Measurements from ENCODE around the gene COL23A1. TPM values are rescaled to one million over a fixed set of nuclear protein-coding genes. Genes with fewer than 3 reads are reported as not detected.

COL23A1 gene
- total RNA-seq, 2 experiments from 2014 or later, result 0.10 to 0.18 TPM

DNA sequence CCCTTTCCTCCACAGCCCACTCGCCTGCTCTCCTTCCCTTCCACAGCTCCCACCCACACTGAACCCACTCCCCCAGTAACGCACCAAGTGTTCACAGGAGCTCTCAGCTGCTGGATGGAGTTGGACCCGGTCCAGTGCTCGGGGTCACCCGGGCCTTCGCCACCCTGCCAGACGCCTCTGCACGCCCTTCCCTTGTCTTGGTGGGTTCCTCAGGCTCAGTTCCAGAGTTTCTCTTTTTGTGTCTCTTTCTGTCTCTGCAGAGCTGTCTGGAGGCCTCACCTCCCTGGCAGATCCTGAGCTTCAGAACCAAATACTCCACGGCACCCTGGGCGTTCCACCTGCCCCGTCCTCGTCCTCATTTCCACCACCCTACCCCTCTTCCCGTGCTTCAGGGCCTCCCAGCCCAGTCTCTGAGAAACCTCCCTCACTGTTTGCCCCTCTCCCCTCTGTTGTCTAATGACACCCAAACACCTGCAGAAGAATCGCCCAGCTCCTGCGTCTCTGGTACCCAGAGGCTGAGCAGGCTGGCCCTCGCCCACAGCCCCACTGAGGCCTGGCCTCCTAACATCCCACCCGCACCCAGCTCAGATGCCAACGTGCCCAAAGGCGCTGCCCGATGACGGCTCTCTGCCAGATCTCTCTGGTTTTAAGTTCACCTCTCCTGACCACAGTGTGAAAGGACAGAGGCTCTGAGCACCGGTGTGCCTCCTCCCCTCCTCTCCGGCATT is 74.3 kb downstream of the COL23A1 start:
- ChIA-PET CTCF (no interaction called here), POLR2A (no interaction called here)
- Mint-ChIP-seq H3K4me1 (no peaks in the 10 kb centered on the region), H3K27ac (no peak overlapping the region), H3K36me3 (ENCODE audit: low read depth) (no peaks in the 10 kb centered on the region), H3K9me3 (peaks cover 6% of the 10 kb centered on the region), H3K4me3 (no peak overlapping the region), H3K27me3 (no peaks in the 10 kb centered on the region)
- no peak for DNase-seq

DNA sequence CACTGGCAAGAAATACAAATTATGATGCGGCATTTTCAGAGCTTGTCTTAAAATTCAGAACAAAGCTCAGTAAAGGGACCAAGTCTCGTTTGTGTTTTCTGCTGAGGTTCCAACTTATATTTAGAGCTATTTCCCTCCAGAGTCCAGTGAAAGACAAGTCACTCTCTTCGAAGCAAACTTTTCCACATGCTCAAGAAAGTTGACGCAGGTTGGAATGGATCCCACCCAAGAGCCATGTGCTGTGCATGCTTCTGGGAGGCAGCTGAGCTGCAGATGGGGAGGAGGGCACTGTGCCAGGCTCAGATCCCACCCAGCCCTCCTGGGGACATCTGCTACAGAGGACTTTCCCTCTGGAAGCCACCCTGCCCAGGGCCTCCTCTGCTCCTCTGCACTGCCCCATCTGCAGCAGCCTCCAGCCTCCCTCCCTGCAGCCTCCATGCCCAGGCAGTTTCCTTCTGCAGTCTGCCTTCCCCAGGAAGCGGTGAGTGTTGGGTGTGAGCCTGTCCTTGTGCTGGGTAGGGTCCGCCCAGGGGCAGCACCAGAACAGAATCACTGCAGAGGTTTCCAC is 75.3 kb downstream of the COL23A1 start:
- no peak overlapping the region for H3K4me3 Mint-ChIP-seq
- ChIA-PET CTCF (no interaction called here), POLR2A (no interaction called here)
- H3K4me1 Mint-ChIP-seq, result no peaks in the 10 kb centered on the region
- H3K27ac Mint-ChIP-seq, result no peak overlapping the region
- peaks cover 5% of the 10 kb centered on the region for H3K9me3 Mint-ChIP-seq
- DNase-seq, result no peak
- H3K36me3 Mint-ChIP-seq (ENCODE audit: low read depth), result no peaks in the 10 kb centered on the region
- H3K27me3 Mint-ChIP-seq, result no peaks in the 10 kb centered on the region

DNA sequence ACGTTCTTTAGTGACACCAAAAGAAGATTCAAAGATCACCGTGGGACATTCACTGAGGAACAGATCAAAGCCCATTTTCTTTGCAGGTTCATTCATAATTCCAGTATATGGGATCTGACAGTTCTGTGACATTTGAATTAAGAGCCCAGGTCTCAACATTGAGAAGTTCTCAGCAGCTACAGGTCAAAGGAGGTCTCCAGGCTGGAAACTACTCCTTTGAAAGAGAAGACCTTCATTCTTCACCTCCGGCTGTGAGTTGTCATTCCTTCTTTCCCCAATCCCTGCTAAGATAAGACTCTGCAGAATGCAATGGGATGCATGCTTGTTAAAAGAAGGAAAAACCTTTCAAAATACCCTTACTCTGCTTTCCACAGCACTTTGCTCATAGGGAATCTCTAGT is 79.0 kb downstream of the COL23A1 start:
- POLR2A ChIA-PET, result no interaction called here
- no peak for DNase-seq
- no peaks in the 10 kb centered on the region for H3K27me3 Mint-ChIP-seq
- no peak overlapping the region for H3K27ac Mint-ChIP-seq
- H3K4me3 Mint-ChIP-seq, result no peak overlapping the region
- CTCF ChIA-PET, result no interaction called here
- H3K9me3 Mint-ChIP-seq, result no peaks in the 10 kb centered on the region
- H3K36me3 Mint-ChIP-seq (ENCODE audit: low read depth), result no peaks in the 10 kb centered on the region
- H3K4me1 Mint-ChIP-seq, result no peaks in the 10 kb centered on the region

DNA sequence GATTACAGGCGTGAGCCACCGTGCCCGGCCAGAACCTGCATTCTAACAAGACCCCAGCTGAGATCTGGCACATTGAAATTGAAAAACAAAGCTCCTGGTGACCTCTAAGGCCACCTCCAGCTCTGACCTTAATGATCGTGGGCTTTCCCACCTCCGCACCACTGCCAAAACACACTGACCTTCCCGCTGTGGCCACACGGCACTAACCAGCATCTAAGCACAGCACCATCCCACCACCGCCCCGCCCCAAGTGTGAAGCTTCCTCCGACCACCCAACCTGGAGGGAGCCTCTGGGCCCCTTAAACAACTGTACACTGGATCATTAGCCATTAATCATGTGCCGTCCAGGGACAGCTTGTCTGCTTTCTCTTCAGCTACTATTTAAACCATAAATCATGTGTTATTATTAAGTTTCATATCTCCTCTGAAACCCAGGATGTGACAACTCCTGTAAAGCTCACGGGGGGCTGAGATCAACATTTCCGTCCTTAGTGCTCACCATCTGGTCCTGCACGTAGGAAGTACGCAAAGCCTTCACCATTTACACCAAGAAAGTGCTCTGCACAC is 80.6 kb downstream of the COL23A1 start:
- H3K4me3 Mint-ChIP-seq, result no peak overlapping the region
- H3K27me3 Mint-ChIP-seq, result no peaks in the 10 kb centered on the region
- POLR2A ChIA-PET, result no interaction called here
- no peak for DNase-seq
- CTCF ChIA-PET, result no interaction called here
- no peaks in the 10 kb centered on the region for H3K36me3 Mint-ChIP-seq (ENCODE audit: low read depth)
- H3K9me3 Mint-ChIP-seq, result no peaks in the 10 kb centered on the region
- H3K27ac Mint-ChIP-seq, result no peak overlapping the region
- no peaks in the 10 kb centered on the region for H3K4me1 Mint-ChIP-seq

DNA sequence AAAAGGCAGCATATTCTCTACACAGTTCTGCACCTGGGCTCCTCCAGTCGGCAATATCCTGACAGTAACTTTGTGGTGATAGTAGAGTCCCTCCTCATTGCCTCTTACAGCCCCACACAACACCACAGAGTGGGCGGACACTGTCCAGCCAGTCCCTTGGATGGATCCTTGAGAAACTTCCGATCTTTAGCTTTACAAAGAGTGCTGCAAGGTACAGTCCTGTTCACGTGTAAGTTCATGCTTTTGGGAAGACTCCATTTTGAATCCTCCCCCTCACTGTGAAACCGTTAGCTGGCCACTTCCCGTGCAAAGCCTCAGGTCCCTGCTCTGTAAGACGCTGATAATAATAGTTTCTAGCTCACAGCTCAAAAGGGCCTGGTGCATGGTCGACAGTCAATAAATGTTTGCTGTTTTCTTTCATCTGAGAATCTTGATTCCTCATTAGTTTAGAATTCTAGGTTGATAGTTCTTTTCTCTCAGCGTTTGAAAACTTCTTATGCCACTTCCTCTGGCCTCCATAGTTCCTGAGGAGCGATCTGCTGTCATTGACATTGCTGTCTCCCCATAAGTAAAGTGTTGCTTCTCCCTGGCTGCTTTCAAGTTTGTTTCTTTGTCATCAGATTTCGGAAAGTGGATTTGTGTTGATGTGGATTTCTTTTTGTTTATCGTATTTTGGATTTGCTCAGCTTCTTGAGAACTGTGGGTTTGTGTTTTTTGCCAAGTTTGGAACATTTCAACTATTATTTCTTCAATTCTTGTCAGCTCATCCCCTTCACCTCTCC is 82.9 kb downstream of the COL23A1 start:
- ChIA-PET CTCF (no interaction called here), POLR2A (no interaction called here)
- no peak overlapping the region for H3K27ac Mint-ChIP-seq
- no peaks in the 10 kb centered on the region for H3K4me1 Mint-ChIP-seq
- no peaks in the 10 kb centered on the region for H3K9me3 Mint-ChIP-seq
- H3K27me3 Mint-ChIP-seq, result no peaks in the 10 kb centered on the region
- no peak overlapping the region for H3K4me3 Mint-ChIP-seq
- H3K36me3 Mint-ChIP-seq (ENCODE audit: low read depth), result no peaks in the 10 kb centered on the region
- DNase-seq, result no peak

DNA sequence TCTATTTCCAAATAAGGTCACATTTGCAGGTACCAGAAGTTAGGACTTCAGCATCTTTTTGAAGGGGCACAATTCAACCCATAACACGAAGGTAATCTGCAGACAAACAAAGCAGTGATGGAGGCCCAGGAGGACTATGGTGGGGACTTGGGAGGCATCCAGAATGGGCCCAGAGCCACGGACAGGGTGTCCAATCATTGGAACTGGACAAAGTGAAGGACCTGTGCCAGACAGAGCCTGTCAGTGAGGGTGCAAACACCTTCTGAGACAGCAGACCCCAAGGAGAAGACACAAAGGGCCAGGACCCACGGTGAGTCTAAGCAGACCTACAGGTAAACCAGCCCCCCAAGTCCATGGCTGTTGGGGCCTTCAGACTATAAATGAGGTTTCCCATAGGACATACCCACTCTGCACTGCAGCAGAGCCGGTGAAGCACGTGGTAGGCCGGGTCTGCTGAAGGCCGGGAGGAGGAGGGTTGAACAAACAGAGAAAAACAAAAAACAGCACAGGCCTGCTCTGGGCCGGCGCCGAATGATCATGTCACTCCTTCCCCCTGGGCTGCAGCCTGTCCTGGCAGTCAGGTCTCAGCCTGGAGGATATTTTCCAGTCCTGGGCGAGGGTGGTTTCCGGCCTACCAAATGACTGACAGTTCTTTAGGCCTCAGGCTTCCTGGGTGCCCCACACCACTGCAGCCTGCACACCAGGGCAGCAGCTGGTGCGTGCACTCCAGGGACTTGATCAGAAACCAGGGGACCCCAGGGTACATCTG is 84.4 kb downstream of the COL23A1 start:
- no peaks in the 10 kb centered on the region for H3K9me3 Mint-ChIP-seq

DNA sequence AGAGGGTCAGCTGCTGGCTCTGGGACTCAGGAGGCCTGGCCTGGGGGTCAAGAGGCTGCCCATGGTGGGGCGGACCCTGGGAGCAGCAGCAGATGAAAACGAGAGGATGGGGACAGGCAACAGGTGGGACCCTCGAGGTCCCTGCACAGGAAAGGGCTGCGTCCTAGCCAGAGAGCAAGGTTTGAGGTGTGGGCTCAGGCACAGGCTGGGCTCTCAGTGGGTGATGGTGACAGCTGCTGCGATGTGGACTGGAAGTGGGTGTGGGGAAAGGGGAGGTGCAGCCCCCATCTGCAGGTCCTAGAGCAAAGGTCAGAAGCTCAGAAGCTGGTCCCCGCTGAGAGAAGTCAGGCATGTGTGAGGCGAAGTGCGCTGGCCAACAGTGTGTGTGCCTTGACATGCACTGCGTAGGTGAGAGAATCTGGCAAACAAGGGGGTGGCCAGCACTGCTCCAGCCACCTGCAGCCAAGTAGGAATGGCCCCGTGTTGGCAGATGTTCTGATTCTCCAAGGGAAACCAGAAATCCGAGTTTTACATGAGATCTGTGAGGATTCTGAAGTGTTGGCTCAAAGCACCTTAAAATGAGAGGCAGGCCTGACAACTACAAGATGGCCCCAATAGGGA is 85.7 kb downstream of the COL23A1 start:
- no peak for DNase-seq
- no peaks in the 10 kb centered on the region for H3K36me3 Mint-ChIP-seq (ENCODE audit: low read depth)
- H3K4me1 Mint-ChIP-seq, result no peaks in the 10 kb centered on the region
- ChIA-PET CTCF (no interaction called here), POLR2A (no interaction called here)
- H3K9me3 Mint-ChIP-seq, result no peaks in the 10 kb centered on the region
- no peaks in the 10 kb centered on the region for H3K27me3 Mint-ChIP-seq
- no peak overlapping the region for H3K27ac Mint-ChIP-seq
- no peak overlapping the region for H3K4me3 Mint-ChIP-seq

More for the DNA sequence above, 84.4 kb downstream of the COL23A1 start:
- Mint-ChIP-seq H3K36me3 (ENCODE audit: low read depth) (no peaks in the 10 kb centered on the region), H3K4me1 (no peaks in the 10 kb centered on the region), H3K4me3 (no peak overlapping the region), H3K27me3 (no peaks in the 10 kb centered on the region), H3K27ac (no peak overlapping the region)
- no peak for DNase-seq
- ChIA-PET POLR2A (no interaction called here), CTCF (no interaction called here)

DNA sequence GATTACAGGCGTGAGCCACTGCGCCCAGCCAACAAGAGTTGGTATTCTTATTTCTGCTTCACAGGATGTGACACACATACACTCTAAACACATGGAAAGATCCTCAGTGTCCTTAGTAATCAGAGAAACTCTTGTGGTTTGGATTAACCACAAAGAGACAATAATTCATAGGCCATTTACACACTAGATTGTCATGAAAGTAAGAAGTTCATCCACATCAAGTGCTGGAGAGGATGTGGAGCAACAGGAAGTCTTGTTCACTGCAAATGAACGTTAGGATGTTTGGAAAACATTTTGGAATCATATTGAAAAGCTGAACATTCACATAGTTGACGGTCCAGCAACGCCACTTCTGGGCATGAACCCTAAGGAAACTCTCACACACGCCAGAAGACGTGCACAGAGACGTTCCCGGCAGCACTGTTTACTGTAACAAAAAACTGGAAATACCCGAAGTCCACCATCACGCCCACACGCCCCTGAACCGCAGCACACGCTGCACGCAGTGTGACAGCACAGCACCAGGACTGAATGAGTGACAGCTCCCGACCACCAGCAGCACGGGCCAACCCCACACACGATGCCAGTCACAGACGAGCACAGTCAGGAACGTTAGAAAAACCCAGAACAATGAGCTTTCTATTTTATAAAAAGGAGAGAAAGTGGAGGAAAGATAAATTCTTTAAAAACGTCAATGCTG is 87.6 kb downstream of the COL23A1 start:
- CTCF ChIA-PET, result no interaction called here
- H3K4me1 Mint-ChIP-seq, result no peaks in the 10 kb centered on the region
- H3K27me3 Mint-ChIP-seq, result peaks cover under 1% of the 10 kb centered on the region
- H3K36me3 Mint-ChIP-seq (ENCODE audit: low read depth), result no peaks in the 10 kb centered on the region
- no peak overlapping the region for H3K4me3 Mint-ChIP-seq
- no peaks in the 10 kb centered on the region for H3K9me3 Mint-ChIP-seq
- POLR2A ChIA-PET, result no interaction called here
- no peak overlapping the region for H3K27ac Mint-ChIP-seq
- DNase-seq, result no peak

DNA sequence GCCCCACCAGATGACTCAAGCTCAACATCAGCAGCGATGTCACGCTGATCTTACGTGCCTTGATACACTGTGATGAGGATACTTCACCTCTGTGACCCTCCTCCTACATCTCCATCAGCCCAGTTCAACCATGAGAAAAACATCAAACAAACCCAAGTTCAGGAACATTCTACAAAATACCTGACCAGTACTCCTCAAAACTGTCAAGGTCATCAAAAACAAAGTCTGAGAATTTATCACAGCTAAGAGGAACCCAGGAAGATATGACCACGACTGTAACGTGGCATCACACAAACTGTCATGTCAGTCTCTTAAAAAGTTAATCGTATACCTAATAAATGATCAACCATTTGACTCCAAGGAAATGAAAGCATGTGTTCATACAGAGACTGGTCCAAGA is 90.8 kb downstream of the COL23A1 start:
- ChIA-PET POLR2A (no interaction called here), CTCF (no interaction called here)
- H3K4me3 Mint-ChIP-seq, result no peak overlapping the region
- no peaks in the 10 kb centered on the region for H3K36me3 Mint-ChIP-seq (ENCODE audit: low read depth)
- DNase-seq, result no peak
- peaks cover 4% of the 10 kb centered on the region for H3K27me3 Mint-ChIP-seq
- no peak overlapping the region for H3K27ac Mint-ChIP-seq
- H3K9me3 Mint-ChIP-seq, result no peaks in the 10 kb centered on the region
- H3K4me1 Mint-ChIP-seq, result no peaks in the 10 kb centered on the region

DNA sequence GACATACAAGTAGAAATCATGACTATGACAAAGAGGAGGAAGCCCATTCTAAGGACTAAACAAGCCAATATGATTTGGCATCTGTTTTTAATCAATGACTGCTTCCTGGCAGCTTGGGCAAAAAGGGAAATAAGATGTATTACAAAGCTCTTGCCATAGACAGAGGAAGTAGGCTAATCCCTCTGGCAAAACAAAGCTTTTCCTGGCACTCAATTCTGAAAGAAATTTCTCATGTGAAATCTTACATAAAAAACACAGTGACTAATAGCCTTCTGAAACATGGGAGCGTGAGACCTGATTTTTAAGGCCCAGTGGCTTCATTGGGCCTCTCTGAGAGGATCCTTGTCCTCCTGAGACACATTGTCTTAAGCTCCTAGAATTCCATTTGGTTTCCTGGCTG is 93.6 kb downstream of the COL23A1 start:
- Mint-ChIP-seq H3K4me3 (no peak overlapping the region), H3K36me3 (ENCODE audit: low read depth) (no peaks in the 10 kb centered on the region), H3K9me3 (no peaks in the 10 kb centered on the region), H3K27ac (no peak overlapping the region), H3K27me3 (peaks cover 4% of the 10 kb centered on the region), H3K4me1 (no peaks in the 10 kb centered on the region)
- ChIA-PET POLR2A (no interaction called here), CTCF (interaction anchor here (1.5 kb wide), 1 partner anchor 36 kb away, joined by 5 read pairs; no protein-coding TSS in a partner anchor)
- no peak for DNase-seq

DNA sequence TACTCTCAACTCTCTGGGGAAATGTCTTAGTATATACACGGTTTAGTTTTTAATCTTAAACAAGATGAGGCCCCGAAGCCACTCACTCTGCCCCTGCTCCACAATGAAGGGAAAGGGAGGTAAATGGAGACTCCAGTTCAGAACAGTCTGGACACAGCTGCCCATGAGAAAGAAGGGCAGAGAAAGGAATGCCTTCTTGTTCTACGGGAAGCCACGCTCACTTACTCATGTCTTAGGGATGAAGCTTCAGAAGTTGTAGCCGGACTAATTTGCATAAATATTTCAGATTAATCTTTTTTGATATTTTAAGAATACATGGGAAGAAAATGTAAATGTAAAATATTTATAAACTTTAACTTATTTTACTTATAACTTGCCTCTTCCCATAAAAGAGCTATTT is 94.0 kb downstream of the COL23A1 start:
- no peaks in the 10 kb centered on the region for H3K36me3 Mint-ChIP-seq (ENCODE audit: low read depth)
- no peaks in the 10 kb centered on the region for H3K9me3 Mint-ChIP-seq
- no peak overlapping the region for H3K27ac Mint-ChIP-seq
- H3K4me3 Mint-ChIP-seq, result no peak overlapping the region
- ChIA-PET CTCF (interaction anchor here (1.5 kb wide), 1 partner anchor 35 kb away, joined by 5 read pairs; no protein-coding TSS in a partner anchor), POLR2A (no interaction called here)
- H3K4me1 Mint-ChIP-seq, result no peaks in the 10 kb centered on the region
- H3K27me3 Mint-ChIP-seq, result peaks cover 4% of the 10 kb centered on the region
- no peak for DNase-seq

DNA sequence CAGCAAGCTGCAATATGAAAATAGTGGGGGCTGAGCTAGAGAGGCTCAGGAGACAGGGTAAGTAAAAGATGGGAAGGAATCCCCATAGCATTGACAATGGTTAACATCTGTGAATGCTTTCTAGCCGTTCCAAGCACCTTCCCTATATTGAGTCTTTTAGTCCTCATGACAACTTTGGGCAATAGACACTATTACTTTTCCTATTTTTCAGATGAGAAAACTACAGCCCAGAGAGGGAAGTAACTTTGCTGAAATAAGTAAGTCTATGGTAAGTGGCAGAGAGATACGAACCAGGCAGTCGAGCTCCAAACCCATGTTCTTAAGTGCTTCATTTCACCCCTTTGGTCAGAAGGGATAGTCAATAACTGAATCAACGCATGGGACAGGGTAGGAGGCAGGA is 94.5 kb downstream of the COL23A1 start:
- Mint-ChIP-seq H3K9me3 (no peaks in the 10 kb centered on the region), H3K4me1 (no peaks in the 10 kb centered on the region), H3K27me3 (peaks cover 4% of the 10 kb centered on the region), H3K36me3 (ENCODE audit: low read depth) (no peaks in the 10 kb centered on the region), H3K4me3 (no peak overlapping the region), H3K27ac (no peak overlapping the region)
- ChIA-PET POLR2A (no interaction called here), CTCF (interaction anchor here (1.5 kb wide), 1 partner anchor 35 kb away, joined by 5 read pairs; no protein-coding TSS in a partner anchor)
- DNase-seq, result no peak

Measured in activated CD4-positive, alpha-beta memory T cell treated with anti-CD3 and anti-CD28 coated beads, Interleukin-2, amount 10 ng/mL, durations not matched to agents 7 days and 5 days (primary cell).